HepG2 (cell line): ENCODE results near the gene ORMDL2. TPM values are rescaled to one million over a fixed set of nuclear protein-coding genes. Genes with fewer than 3 reads are reported as not detected.

Experiments used
- CREBL2 ChIP-seq: sonication (generic); formaldehyde crosslinking; IDR thresholded peaks from 2 replicates; pipeline ENCODE4 v1.8.1; 2023; ENCODE audit warnings: missing genetic modification reagents, mild to moderate bottlenecking, borderline replicate concordance
- ELF1 ChIP-seq: sonication (generic); formaldehyde crosslinking; IDR thresholded peaks from 2 replicates; pipeline ENCODE4 v1.4.0; 2020; ENCODE audit warnings: missing genetic modification reagents
- FOXA3 ChIP-seq: IDR thresholded peaks from 2 replicates; pipeline ENCODE4 v1.6.1; 2016; ENCODE audit warnings: missing genetic modification reagents, missing compliant biosample characterization
- GTF3A ChIP-seq: sonication (generic); formaldehyde crosslinking; conservative IDR thresholded peaks from 2 replicates; pipeline ENCODE4 v1.4.0; 2020; ENCODE audit warnings: mild to moderate bottlenecking, missing genetic modification reagents
- HBP1 ChIP-seq: IDR thresholded peaks from 2 replicates; pipeline ENCODE4 v1.6.1; 2016; ENCODE audit warnings: low read depth, control low read depth
- KAT7 ChIP-seq: IDR thresholded peaks from 2 replicates; pipeline ENCODE4 v1.6.1; 2018; ENCODE audit warnings: borderline replicate concordance, missing compliant biosample characterization
- KMT2A ChIP-seq: sonication (generic); formaldehyde crosslinking; IDR thresholded peaks from 2 replicates; pipeline ENCODE4 v1.4.0; 2020; ENCODE audit warnings: missing genetic modification reagents
- LCORL ChIP-seq, 2 experiments: fragments of 450-650 bp in 1 of 2; sonication (generic) in 1 of 2; formaldehyde crosslinking in 1 of 2; IDR thresholded peaks; 2 replicates each; pipeline versions ENCODE4 v1.5.0 to v1.6.1; 2017 to 2020; ENCODE audit warnings: antibody characterized with exemption in 1 of 2, missing genetic modification reagents in 1 of 2
- MAZ ChIP-seq, 2 experiments: sonication (generic) in 1 of 2; formaldehyde crosslinking in 1 of 2; IDR thresholded peaks; 2 replicates each; pipeline versions ENCODE4 v1.5.0 to v1.6.1; 2012 to 2020; ENCODE audit warnings: low read depth in 2 of 2, mild to moderate bottlenecking in 2 of 2, borderline replicate concordance in 1 of 2, improper control_type of control experiment in 1 of 2, low read length in 1 of 2, missing genetic modification reagents in 1 of 2, moderate library complexity in 1 of 2
- NFIC ChIP-seq: IDR thresholded peaks from 2 replicates; pipeline ENCODE4 v1.6.1; 2012; ENCODE audit warnings: mild to moderate bottlenecking, low read length, inconsistent platforms
- NFRKB ChIP-seq: fragments of 450-650 bp; IDR thresholded peaks from 2 replicates; pipeline ENCODE4 v1.6.1; 2017
- NFYB ChIP-seq: sonication (generic); formaldehyde crosslinking; IDR thresholded peaks from 2 replicates; pipeline ENCODE4 v1.4.0; 2020; ENCODE audit warnings: missing genetic modification reagents
- PLRG1 ChIP-seq: fragments of 450-650 bp; conservative IDR thresholded peaks from 2 replicates; pipeline ENCODE4 v1.6.1; 2016
- SNAI1 ChIP-seq: sonication (generic); formaldehyde crosslinking; IDR thresholded peaks from 2 replicates; pipeline ENCODE4 v1.5.0; 2020; ENCODE audit warnings: mild to moderate bottlenecking, missing genetic modification reagents, borderline replicate concordance
- TRAFD1 ChIP-seq: sonication (generic); formaldehyde crosslinking; IDR thresholded peaks from 2 replicates; pipeline ENCODE4 v1.5.1; 2020; ENCODE audit warnings: missing genetic modification reagents, mild to moderate bottlenecking, borderline replicate concordance
- ZBTB33 ChIP-seq: sonication (generic); formaldehyde crosslinking; IDR thresholded peaks from 2 replicates; pipeline ENCODE4 v1.4.0; 2020; ENCODE audit warnings: missing genetic modification reagents
- ZFP36 ChIP-seq: fragments of 150-350 bp; IDR thresholded peaks from 2 replicates; pipeline ENCODE4 v1.6.1; 2018; ENCODE audit warnings: borderline replicate concordance, low read length, low read depth; ENCODE audit not compliant: partially characterized antibody
- ZFP36L1 ChIP-seq: sonication (generic); formaldehyde crosslinking; IDR thresholded peaks from 2 replicates; pipeline ENCODE4 v1.8.0; 2022; ENCODE audit warnings: mild to moderate bottlenecking, missing genetic modification reagents, moderate library complexity
- ZNF138 ChIP-seq: sonication (generic); formaldehyde crosslinking; IDR thresholded peaks from 2 replicates; pipeline ENCODE4 v1.5.0; 2020; ENCODE audit warnings: mild to moderate bottlenecking, low read depth, missing genetic modification reagents
- ZNF619 ChIP-seq: sonication (generic); formaldehyde crosslinking; IDR thresholded peaks from 2 replicates; pipeline ENCODE4 v1.4.0; 2020; ENCODE audit warnings: mild to moderate bottlenecking, missing genetic modification reagents
- ZNF670 ChIP-seq: sonication (generic); formaldehyde crosslinking; IDR thresholded peaks from 2 replicates; pipeline ENCODE4 v1.8.0; 2022; ENCODE audit warnings: mild to moderate bottlenecking, missing genetic modification reagents, borderline replicate concordance
- ZNF740 ChIP-seq: sonication (generic); formaldehyde crosslinking; IDR thresholded peaks from 2 replicates; pipeline ENCODE4 v1.4.0; 2020; ENCODE audit warnings: missing genetic modification reagents
- ZSCAN29 ChIP-seq: sonication (generic); formaldehyde crosslinking; conservative IDR thresholded peaks from 2 replicates; pipeline ENCODE4 v1.4.0; 2020; ENCODE audit warnings: mild to moderate bottlenecking, missing genetic modification reagents
- polyA plus RNA-seq, 8 experiments: library from polyadenylated mRNA; depleted of rRNA in 3 of 8; stranded (reverse) in 7 of 8; unstranded in 1 of 8; fragments of >200 nt; fragmentation: Illumina TruSeq in 4 of 8; extraction: Trizol in 4 of 8; gene quantifications; 2 replicates each; pipeline versions ENCODE4 v1.2.1 to v1.2.3, GENCODE V29; 2011 to 2016; ENCODE audit warnings: low read depth in 4 of 8, missing spikeins in 1 of 8, mixed read lengths in 1 of 8; ENCODE audit not compliant: insufficient read depth in 1 of 8
- total RNA-seq, 5 experiments: library from RNA; depleted of rRNA; stranded (reverse); fragments of >200 nt; fragmentation: Illumina TruSeq; extraction: Trizol; gene quantifications; 2 replicates each; pipeline ENCODE4 v1.2.3, GENCODE V29; 2016; ENCODE audit warnings: low read depth in 1 of 5

The ORMDL2 gene
- total and polyA plus RNA-seq, 2 of the 13 experiments (the other 11 are each of a cell fraction or from before 2014, with no cell fraction given), result 24.0 to 28.6 TPM

- TF ChIP-seq CREBL2 (no peak), ZNF740 (CRISPR knock-in tag) (no peak), MAZ (IDR thresholded peaks at IDR 0.05; ENCODE audit: borderline replicate concordance, low read depth, low read length) (peak; percentile 99), MAZ (CRISPR knock-in tag; IDR thresholded peaks at IDR 0.05; ENCODE audit: low read depth) (peak; percentile 76; the same call in 1 of the 2 replicates), NFRKB (peak; percentile 85), ZFP36L1 (no peak), ZNF670 (CRISPR knock-in tag) (no peak), ZBTB33 (CRISPR knock-in tag) (no peak), ZNF138 (CRISPR knock-in tag) (0 out of 2 replicates have a peak, but pooled peaks have one; percentile 50), LCORL (IDR thresholded peaks at IDR 0.05) (peak; percentile 30; the same call in 1 of the 2 replicates), LCORL (CRISPR knock-in tag; IDR thresholded peaks at IDR 0.05) (0 out of 2 replicates have a peak, but pooled peaks have one; percentile 54), KMT2A (CRISPR knock-in tag) (peak; percentile 80; the same call in 1 of the 2 replicates), FOXA3 (CRISPR knock-in tag) (no peak), GTF3A (CRISPR knock-in tag) (no peak), NFYB (peak; percentile 98), ELF1 (CRISPR knock-in tag) (peak; percentile 89), SNAI1 (CRISPR knock-in tag) (no peak), HBP1 (peak; percentile 73; the same call in 1 of the 2 replicates), PLRG1 (no peak), KAT7 (CRISPR knock-in tag) (peak; percentile 89; the same call in 1 of the 2 replicates), ZFP36 (no peak), ZSCAN29 (no peak), NFIC (no peak), ZNF619 (CRISPR knock-in tag) (no peak; the same call in 1 of the 2 replicates), TRAFD1 (CRISPR knock-in tag) (no peak; the same call in 1 of the 2 replicates)
These were observed at the start of gene ORMDL2, which contains the start of gene SARNP (continued) for GRCh38 chr12:55817345-55818139.
